GM19351 (cell line): Measurements from ENCODE around the gene ERFL.

Experiments used
- ATAC-seq: cut with Tn5 transposase; IDR thresholded peaks from one replicate; pipeline ENCODE4 v1.9.1; 2021; ENCODE audit warnings: mild to moderate bottlenecking, moderate library complexity; ENCODE audit not compliant: unreplicated experiment

The ERFL gene

DNA sequence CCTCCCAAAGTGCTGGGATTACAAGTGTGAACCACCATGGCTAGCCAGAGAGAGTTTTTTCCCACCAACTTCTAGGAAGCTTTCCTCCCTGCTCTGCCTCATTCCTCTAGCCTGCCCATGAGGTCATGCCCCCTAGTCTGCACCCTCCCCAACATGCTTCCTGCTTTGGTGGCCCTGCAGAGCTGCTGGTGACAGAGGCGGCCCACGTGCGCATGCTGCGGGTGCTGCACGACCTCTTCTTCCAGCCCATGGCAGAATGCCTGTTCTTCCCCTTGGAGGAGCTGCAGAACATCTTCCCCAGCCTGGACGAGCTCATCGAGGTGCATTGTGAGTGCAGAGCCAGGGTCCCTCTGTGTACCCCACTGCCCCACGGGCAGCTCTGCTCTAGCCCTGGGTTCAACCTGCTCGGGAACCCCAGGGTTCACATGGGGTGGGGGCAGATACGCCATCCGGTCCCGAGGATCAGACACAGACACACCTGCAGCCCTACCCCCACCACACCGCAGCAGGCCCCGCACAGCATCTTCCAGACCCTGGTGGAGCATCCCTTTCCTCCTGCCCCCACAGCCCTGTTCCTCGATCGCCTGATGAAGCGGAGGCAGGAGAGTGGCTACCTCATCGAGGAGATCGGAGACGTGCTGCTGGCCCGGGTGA is 26.4 kb downstream of the ERFL start:
- no peak for ATAC-seq

- ATAC-seq, result no peak
Observed at GRCh38 chr19:41898235-41898634, 30.0 kb downstream of the ERFL start.

DNA sequence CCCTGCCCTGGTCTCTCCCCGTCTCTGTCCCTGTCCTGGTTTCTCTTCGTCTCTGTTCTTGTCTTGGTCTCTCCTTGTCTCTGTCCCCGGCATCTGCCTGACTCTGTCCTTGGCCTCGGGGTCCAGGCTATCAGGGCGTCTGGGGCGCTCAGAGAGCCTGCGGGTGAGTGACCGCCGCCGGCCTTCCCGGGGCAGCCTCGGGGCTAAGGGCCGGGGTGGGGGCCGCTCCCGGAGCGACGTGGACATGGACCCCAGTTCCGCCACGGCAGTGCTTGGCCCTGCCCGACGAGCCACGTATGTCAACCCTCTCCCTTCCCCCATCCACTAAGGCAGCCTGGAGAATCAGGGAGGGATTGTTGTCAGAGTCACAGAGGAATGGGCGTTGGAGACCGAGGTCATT is 30.4 kb downstream of the ERFL start:
- no peak for ATAC-seq

DNA sequence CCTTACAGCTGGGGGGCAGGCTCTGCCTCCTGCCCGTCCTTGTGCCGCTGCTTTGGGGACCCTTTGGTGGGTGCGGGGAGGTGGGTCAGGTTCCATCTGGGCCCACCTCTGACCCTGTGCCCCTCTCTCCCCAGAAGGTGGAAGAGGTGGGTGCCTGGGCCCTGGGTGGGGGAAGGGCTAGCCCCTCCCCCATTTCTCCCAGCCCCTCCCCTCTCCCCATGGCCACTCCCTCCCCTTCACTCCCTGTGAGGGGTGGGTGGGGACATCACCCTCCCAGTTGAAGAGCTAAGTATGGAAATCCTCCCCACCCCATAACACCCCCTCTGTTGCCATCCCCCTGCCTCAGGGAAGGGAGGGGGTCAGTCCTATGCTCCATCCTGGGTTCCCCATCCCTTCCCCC is 31.1 kb downstream of the ERFL start:
- ATAC-seq, result no peak

- ATAC-seq, result no peak
Observed at GRCh38 chr19:41896581-41896942, 31.7 kb downstream of the ERFL start.

DNA sequence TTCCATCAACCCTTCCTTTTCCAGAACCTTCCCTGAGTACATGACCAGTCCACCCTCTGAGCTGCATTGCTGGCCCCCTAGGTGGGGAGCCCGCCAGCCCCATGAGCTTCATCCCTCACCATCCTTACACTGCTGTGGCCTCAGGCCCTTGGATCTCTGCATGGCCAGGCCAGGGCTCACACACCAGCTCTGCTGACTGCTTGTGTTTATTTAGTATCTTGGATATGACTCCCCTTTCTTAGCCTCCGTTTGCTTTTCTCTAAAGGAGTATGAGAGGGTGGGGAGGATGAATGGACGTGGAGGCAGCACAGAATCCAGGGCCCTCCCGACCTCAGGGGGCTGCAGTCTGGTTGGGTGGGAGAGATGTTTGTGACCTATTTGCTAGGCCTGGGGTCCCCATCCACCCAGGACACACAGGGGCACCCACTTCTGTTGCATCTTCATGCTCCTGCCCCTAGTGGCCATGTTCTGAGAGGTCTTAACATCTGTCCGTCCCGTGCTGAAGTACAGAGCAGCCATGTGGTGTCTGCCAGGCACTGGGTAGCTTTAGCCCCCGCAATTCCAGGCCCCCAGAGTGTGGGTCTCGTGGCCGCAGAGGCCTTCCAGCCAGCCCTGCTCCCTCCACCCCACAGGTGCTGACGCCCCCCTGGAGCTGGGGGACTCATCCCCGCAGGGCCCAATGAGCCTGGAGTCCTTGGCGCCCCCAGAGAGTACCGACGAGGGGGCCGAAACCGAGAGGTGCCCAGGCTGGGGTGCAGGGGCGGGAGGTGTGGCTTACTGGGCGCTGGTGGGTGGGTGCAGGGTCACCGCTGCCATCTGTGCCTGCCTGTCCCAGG is 32.3 kb downstream of the ERFL start:
- no peak for ATAC-seq

GRCh38 chr19:41894350-41894749 is 33.9 kb downstream of the ERFL start:
- no peak for ATAC-seq

- ATAC-seq, result no peak
Observed at GRCh38 chr19:41893899-41894298, 34.4 kb downstream of the ERFL start.

DNA sequence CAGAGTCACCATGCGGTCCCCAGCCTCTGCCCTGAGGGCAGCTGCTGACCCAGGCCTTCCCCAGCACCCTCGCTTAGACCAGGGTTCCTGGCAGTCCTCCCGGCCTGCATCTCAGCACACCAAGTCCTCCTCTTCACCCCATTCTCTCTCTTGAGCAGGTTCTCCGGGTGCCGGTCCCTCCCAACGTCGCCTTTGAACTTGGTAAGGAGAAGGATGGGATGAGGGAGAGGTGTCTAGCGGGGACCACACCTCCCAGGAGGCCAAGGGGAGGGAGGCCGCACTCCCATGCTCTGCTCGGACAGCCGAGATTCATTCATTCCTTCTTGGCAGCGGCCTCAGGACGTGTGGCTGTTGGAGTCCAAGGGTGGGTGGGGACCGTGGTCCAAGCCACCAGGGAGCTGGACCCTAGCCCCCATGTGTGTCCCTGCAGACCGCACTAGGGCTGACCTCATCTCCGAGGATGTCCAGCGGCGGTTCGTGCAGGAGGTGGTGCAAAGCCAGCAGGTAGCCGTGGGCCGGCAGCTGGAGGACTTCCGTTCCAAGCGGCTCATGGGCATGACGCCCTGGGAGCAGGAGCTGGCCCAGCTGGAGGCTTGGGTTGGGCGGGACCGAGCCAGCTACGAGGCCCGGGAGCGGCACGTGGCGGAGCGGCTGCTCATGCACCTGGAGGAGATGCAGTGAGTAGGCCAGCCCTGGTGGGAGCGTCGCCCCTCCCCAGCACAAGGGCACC is 35.9 kb downstream of the ERFL start:
- ATAC-seq, result no peak

DNA sequence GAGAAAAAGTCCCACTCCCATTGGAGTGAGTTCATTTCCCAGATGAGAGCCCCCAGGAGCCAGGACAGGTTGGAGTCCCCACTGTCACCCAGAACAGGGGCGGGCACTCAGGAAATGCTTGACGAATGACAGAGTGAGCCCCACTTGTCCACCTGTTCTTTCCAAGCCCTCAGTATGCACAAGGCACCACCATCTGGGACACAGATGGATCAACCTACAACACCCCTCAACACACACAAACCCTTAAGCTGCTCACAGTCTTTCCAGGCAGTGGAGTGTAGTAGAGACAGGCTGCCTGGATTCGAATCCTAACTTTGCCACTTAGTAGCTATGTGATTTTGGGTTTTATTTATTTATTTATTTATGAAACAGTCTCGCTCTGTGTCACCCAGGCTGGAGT is 37.3 kb downstream of the ERFL start:
- ATAC-seq, result no peak

GRCh38 chr19:41889896-41890295 is 38.4 kb downstream of the ERFL start:
- ATAC-seq, result no peak

GRCh38 chr19:41888926-41889325 is 39.3 kb downstream of the ERFL start:
- no peak for ATAC-seq

- no peak for ATAC-seq
Observed at GRCh38 chr19:41887711-41888382, 40.4 kb downstream of the ERFL start.

DNA sequence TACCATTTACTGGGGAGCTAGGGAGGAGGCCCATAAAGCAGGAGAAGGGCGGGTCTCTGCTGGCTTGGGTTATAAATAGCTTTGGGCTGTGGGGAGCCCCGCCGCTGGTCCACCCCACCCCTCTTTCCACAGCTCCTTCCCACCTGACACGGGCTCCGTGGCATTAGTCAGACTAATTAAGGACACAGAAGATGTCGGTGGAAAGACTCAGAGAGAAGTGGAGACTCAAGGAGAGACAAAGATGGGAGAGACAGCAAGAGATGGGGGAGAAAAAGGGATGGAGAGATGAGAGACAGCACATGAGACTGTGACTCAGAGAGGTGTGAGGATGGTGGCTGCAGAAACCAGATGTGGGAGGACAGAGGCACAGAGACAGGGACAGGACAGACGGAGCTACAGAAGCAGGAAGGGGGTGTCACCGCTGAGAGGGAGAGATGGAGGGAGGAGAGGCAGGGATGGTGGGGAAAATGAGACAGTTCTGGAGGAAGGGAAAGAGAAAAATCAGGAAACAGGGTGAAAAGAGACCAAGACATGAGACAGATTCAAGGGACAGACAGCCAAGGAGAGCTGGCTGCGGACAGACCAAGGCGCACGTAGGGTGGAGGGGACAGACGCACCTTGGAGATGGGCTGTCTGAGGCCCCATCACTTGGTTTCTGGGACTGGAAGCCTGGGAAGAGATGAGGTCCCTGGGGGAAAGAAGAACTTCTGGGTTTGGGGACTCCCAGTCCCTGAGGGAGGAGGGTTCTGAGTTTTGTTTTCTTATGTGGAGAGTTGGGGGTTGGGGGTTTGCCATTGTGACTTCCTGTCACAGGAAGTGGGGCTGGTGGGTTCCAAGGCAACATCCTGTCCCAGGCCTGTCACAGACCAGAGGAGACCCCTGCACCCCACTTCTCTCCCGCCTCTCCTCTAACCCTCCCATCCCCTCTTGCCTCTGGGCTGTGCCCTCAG is 41.2 kb downstream of the ERFL start:
- no peak for ATAC-seq

DNA sequence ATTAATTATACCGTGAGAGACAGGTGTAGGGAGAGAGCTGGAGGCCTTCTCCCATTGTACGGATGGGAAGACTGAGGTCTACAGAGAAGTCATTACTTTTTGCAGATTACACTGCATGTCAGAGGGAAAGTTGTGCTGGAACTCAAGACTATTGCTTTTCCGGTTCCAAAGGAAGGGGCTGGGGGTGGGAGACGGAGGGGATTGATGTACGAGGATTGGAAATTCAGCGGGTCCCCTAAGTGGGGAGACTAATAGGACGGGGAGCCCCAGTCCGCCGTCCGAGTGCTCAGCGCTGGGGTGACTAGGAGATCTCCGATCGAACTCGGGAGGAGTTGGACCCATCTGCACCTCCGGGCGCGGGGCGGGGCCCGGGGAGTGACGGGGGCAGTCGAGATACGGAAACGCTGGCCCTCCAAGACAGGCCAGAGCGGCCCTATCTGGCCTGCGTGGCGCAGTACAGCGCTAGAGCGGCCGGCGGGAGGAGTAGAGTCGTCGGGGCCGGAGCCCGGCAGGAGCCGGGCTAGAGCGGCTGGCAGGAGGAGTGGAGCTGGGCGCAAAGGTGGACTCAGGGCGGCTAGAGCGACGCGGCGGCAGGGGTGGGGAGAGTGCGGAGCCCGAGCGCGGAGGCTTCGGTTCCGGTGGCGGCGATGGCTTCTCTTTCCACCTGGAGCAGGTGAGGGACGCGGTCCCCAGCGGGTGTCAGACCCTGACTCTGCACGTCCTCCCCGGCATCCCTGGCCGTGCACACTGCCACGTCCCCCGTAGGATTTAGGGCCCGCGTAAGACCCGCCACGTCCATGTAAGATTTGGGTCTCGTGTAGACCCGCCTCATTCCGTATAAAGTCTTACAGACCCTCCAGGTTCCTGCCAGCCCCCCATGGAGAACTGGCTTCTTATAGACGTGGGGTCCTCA is 44.2 kb downstream of the ERFL start:
- peak; percentile 85 for ATAC-seq

- ATAC-seq, result no peak
Observed at GRCh38 chr19:41883463-41883820, 44.8 kb downstream of the ERFL start.

- no peak for ATAC-seq
Observed at GRCh38 chr19:41882568-41883462, 45.4 kb downstream of the ERFL start, which contains the start of gene ARHGEF1. Gene ARHGEF1 (plus strand): TSS chr19:41883184. CDS start chr19:41888083, 4,899 bp downstream.

- no peak for ATAC-seq
Observed at GRCh38 chr19:41880329-41880708, 47.9 kb downstream of the ERFL start.
